Lower leg skin (tissue), 3 donors: ENCODE data around the gene ZC3H4.

Experiments
- POLR2A ChIP-seq, 2 donors: fragments of 450-650 bp; IDR thresholded peaks; one replicate each; pipeline ENCODE4 v1.6.1; 2016 to 2017; ENCODE audit warnings: antibody characterized with exemption in 2 of 2, mild to moderate bottlenecking in 1 of 2, moderate library complexity in 1 of 2
- TF ChIP-seq, protein P1 (sequence below), 3 donors: fragments of 450-650 bp; IDR thresholded peaks; one replicate each; pipeline ENCODE4 v1.5.1; 2016; ENCODE audit warnings: antibody characterized with exemption in 3 of 3, mild to moderate bottlenecking in 3 of 3, moderate library complexity in 2 of 3

DNA sequence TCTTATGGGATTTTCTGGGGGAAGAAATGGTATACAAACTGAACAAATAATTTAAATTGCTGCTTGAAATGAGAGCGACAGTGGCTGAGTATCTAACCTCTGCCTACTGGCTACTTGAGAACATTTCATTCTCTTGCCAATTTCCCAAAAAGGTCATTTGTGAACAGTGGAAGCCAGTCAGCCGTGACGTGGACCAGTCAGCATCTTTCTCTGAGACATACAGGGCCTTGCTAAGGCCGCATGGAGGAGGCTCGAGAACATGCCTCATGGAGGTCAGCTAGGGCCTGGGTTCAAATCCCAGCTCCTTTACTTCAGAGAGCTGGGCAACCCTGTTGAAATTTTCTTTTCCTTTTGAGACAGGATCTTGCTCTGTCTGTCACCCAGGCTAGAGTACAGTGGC lies 20.3 kb downstream of the ZC3H4 start:
- TF ChIP-seq, protein P1, sequence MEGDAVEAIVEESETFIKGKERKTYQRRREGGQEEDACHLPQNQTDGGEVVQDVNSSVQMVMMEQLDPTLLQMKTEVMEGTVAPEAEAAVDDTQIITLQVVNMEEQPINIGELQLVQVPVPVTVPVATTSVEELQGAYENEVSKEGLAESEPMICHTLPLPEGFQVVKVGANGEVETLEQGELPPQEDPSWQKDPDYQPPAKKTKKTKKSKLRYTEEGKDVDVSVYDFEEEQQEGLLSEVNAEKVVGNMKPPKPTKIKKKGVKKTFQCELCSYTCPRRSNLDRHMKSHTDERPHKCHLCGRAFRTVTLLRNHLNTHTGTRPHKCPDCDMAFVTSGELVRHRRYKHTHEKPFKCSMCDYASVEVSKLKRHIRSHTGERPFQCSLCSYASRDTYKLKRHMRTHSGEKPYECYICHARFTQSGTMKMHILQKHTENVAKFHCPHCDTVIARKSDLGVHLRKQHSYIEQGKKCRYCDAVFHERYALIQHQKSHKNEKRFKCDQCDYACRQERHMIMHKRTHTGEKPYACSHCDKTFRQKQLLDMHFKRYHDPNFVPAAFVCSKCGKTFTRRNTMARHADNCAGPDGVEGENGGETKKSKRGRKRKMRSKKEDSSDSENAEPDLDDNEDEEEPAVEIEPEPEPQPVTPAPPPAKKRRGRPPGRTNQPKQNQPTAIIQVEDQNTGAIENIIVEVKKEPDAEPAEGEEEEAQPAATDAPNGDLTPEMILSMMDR (IDR thresholded peaks at IDR 0.05), result no peak
- TF ChIP-seq POLR2A (IDR thresholded peaks at IDR 0.05), result no peak
